Body of pancreas (tissue), 4 donors: Measurements from ENCODE around the gene NUF2.

Experiments used
- CTCF ChIP-seq, 7 experiments: fragments of 450-650 bp in 4 of 7; fragments of 200-600 bp in 3 of 7; sonication (generic) in 3 of 7; IDR thresholded peaks; one replicate each; pipeline ENCODE4 v1.5.1; 2016 to 2019; ENCODE audit warnings: antibody characterized with exemption in 7 of 7
- POLR2A ChIP-seq, 3 donors: fragments of 450-650 bp; IDR thresholded peaks; one replicate each; pipeline ENCODE4 v1.6.1; 2016; ENCODE audit warnings: antibody characterized with exemption in 3 of 3, mild to moderate bottlenecking in 2 of 3

- no peak for TF ChIP-seq CTCF (IDR thresholded peaks at IDR 0.05)
- TF ChIP-seq POLR2A (IDR thresholded peaks at IDR 0.05), result no peak
Observed at GRCh38 chr1:163291461-163291860, 30.3 kb upstream of the NUF2 start.
